GM21423 (cell line): Measurements from ENCODE around the gene ZFTA.

ENCODE experiments used
- ATAC-seq: cut with Tn5 transposase; IDR thresholded peaks from one replicate; pipeline ENCODE4 v1.9.1; 2021; ENCODE audit warnings: mild to moderate bottlenecking, moderate library complexity; ENCODE audit not compliant: unreplicated experiment

The ZFTA gene

GRCh38 chr11:63756919-63757761 lies 11.4 kb downstream of the ZFTA start:
- no peak for ATAC-seq

GRCh38 chr11:63749624-63750023 lies 19.0 kb downstream of the ZFTA start:
- no peak for ATAC-seq

- no peak for ATAC-seq
These were observed 21.6 kb downstream of the ZFTA start for GRCh38 chr11:63747011-63747410.

- no peak for ATAC-seq
These were observed 23.0 kb downstream of the ZFTA start for GRCh38 chr11:63745304-63746170.

- no peak for ATAC-seq
These were observed 29.7 kb downstream of the ZFTA start for GRCh38 chr11:63738720-63739360.

- no peak for ATAC-seq
These were observed 30.9 kb downstream of the ZFTA start for GRCh38 chr11:63737718-63738117.

GRCh38 chr11:63736864-63737263 lies 31.7 kb downstream of the ZFTA start:
- no peak for ATAC-seq

GRCh38 chr11:63729326-63729725 lies 39.2 kb downstream of the ZFTA start:
- ATAC-seq: no peak

GRCh38 chr11:63720611-63721010 lies 48.0 kb downstream of the ZFTA start:
- no peak for ATAC-seq

GRCh38 chr11:63719987-63720386 lies 48.6 kb downstream of the ZFTA start:
- no peak for ATAC-seq

- ATAC-seq: no peak
These were observed 49.6 kb downstream of the ZFTA start for GRCh38 chr11:63719001-63719400.
